Measurements from ENCODE around the gene GULP1.

The GULP1 gene

GRCh38 chr2:188251034-188251433 is 40.6 kb upstream of the GULP1 start:
- no peaks in the 10 kb centered on the region for H3K9me3 Mint-ChIP-seq
- no peaks in the 10 kb centered on the region for H3K36me3 Mint-ChIP-seq (ENCODE audit: low read depth)

GRCh38 chr2:188256420-188256819 is 35.3 kb upstream of the GULP1 start:
- TF ChIP-seq CTCF (IDR thresholded peaks at IDR 0.05): no peak
- no peak for DNase-seq
- no peak overlapping the region for H3K27ac Mint-ChIP-seq
- no peak overlapping the region for H3K4me3 Mint-ChIP-seq
- no peaks in the 10 kb centered on the region for H3K4me1 Mint-ChIP-seq
- H3K27me3 Mint-ChIP-seq (ENCODE audit: low read depth, poor library complexity): no peaks in the 10 kb centered on the region
- no peaks in the 10 kb centered on the region for H3K9me3 Mint-ChIP-seq
- no peaks in the 10 kb centered on the region for H3K36me3 Mint-ChIP-seq (ENCODE audit: low read depth)

More at GRCh38 chr2:188251034-188251433, 40.6 kb upstream of the GULP1 start:
- Mint-ChIP-seq H3K4me1 (no peaks in the 10 kb centered on the region), H3K27me3 (ENCODE audit: low read depth, poor library complexity) (no peaks in the 10 kb centered on the region), H3K4me3 (no peak overlapping the region), H3K27ac (no peak overlapping the region)
- no peak for TF ChIP-seq CTCF (IDR thresholded peaks at IDR 0.05)
- DNase-seq: no peak

- H3K27ac Mint-ChIP-seq: no peak overlapping the region
- no peaks in the 10 kb centered on the region for H3K36me3 Mint-ChIP-seq (ENCODE audit: low read depth)
- H3K4me1 Mint-ChIP-seq: no peaks in the 10 kb centered on the region
- H3K4me3 Mint-ChIP-seq: no peak overlapping the region
- TF ChIP-seq CTCF (IDR thresholded peaks at IDR 0.05): no peak
- peaks cover 3% of the 10 kb centered on the region for H3K9me3 Mint-ChIP-seq
- H3K27me3 Mint-ChIP-seq (ENCODE audit: low read depth, poor library complexity): no peaks in the 10 kb centered on the region
- no peak for DNase-seq
These were observed 26.4 kb upstream of the GULP1 start for GRCh38 chr2:188265315-188265714.

GRCh38 chr2:188267776-188268175 is 23.9 kb upstream of the GULP1 start:
- Mint-ChIP-seq H3K27me3 (ENCODE audit: low read depth, poor library complexity) (no peaks in the 10 kb centered on the region), H3K4me1 (no peaks in the 10 kb centered on the region), H3K4me3 (no peak overlapping the region), H3K9me3 (peaks cover 3% of the 10 kb centered on the region), H3K36me3 (ENCODE audit: low read depth) (no peaks in the 10 kb centered on the region), H3K27ac (no peak overlapping the region)
- no peak for DNase-seq
- no peak for TF ChIP-seq CTCF (IDR thresholded peaks at IDR 0.05)

- H3K4me3 Mint-ChIP-seq: no peak overlapping the region
- H3K27me3 Mint-ChIP-seq (ENCODE audit: low read depth, poor library complexity): no peaks in the 10 kb centered on the region
- TF ChIP-seq CTCF (IDR thresholded peaks at IDR 0.05): no peak
- H3K4me1 Mint-ChIP-seq: no peaks in the 10 kb centered on the region
- peaks cover 3% of the 10 kb centered on the region for H3K9me3 Mint-ChIP-seq
- no peak for DNase-seq
- H3K36me3 Mint-ChIP-seq (ENCODE audit: low read depth): no peaks in the 10 kb centered on the region
- H3K27ac Mint-ChIP-seq: no peak overlapping the region
These were observed 22.7 kb upstream of the GULP1 start for GRCh38 chr2:188269004-188269403.

GRCh38 chr2:188272121-188272520 is 19.6 kb upstream of the GULP1 start:
- no peaks in the 10 kb centered on the region for H3K27me3 Mint-ChIP-seq (ENCODE audit: low read depth, poor library complexity)
- DNase-seq: no peak

More at GRCh38 chr2:188272121-188272520, 19.6 kb upstream of the GULP1 start:
- Mint-ChIP-seq H3K4me3 (no peak overlapping the region), H3K36me3 (ENCODE audit: low read depth) (no peaks in the 10 kb centered on the region), H3K27ac (no peak overlapping the region), H3K4me1 (peaks cover 7% of the 10 kb centered on the region), H3K9me3 (peaks cover 3% of the 10 kb centered on the region)
- no peak for TF ChIP-seq CTCF (IDR thresholded peaks at IDR 0.05)
